Middle frontal gyrus (tissue), 1 donor: ENCODE results near the gene MSGN1.
"Not testable (repeated sequence)": the region's sequence is repeated elsewhere in the genome, so short reads cannot be mapped to it uniquely, and the experiment has no call there.

Source experiments
- DNase-seq: peaks from one replicate; pipeline ENCODE4 v3.0.0-alpha.2; 2015; ENCODE audit warnings: low spot score; ENCODE audit errors: extremely low spot score

The MSGN1 gene

GRCh38 chr2:17805166-17805565, 11.1 kb upstream of the MSGN1 start:
- DNase-seq = no peak

GRCh38 chr2:17805717-17806363, 10.4 kb upstream of the MSGN1 start:
- no peak for DNase-seq

- DNase-seq = no peak
Measured at GRCh38 chr2:17813010-17813741, 3.1 kb upstream of the MSGN1 start.

- DNase-seq = no peak
Measured at GRCh38 chr2:17813742-17814473, 2.4 kb upstream of the MSGN1 start.

- DNase-seq = no peak
Measured at GRCh38 chr2:17814601-17815000, 1.7 kb upstream of the MSGN1 start.

GRCh38 chr2:17815468-17816184, 634 bp upstream of the MSGN1 start:
- DNase-seq = no peak

GRCh38 chr2:17818235-17818815, 2.1 kb downstream of the MSGN1 start:
- no peak for DNase-seq

GRCh38 chr2:17821080-17821479, 4.8 kb downstream of the MSGN1 start:
- DNase-seq = no peak

GRCh38 chr2:17821535-17822444, 5.5 kb downstream of the MSGN1 start:
- no peak for DNase-seq

- DNase-seq = no peak
Measured at GRCh38 chr2:17822445-17823117, 6.3 kb downstream of the MSGN1 start.

- DNase-seq = not testable (repeated sequence)
Measured at GRCh38 chr2:17823646-17824045, 7.4 kb downstream of the MSGN1 start.

- no peak for DNase-seq
Measured at GRCh38 chr2:17827316-17827715, 11.1 kb downstream of the MSGN1 start.

GRCh38 chr2:17827785-17828184, 11.5 kb downstream of the MSGN1 start:
- no peak for DNase-seq

GRCh38 chr2:17830053-17831034, 14.1 kb downstream of the MSGN1 start:
- DNase-seq = peak; percentile 55

GRCh38 chr2:17835516-17835915, 19.3 kb downstream of the MSGN1 start:
- DNase-seq = no peak

- no peak for DNase-seq
Measured at GRCh38 chr2:17839959-17840358, 23.7 kb downstream of the MSGN1 start.

GRCh38 chr2:17843457-17843856, 27.2 kb downstream of the MSGN1 start:
- no peak for DNase-seq

GRCh38 chr2:17845806-17846205, 29.5 kb downstream of the MSGN1 start:
- DNase-seq = no peak

- no peak for DNase-seq
Measured at GRCh38 chr2:17846676-17847075, 30.4 kb downstream of the MSGN1 start.
